Lung (tissue), 12 donors: ENCODE measurements around the gene ENTREP1. TPM values are rescaled to one million over a fixed set of nuclear protein-coding genes. Genes with fewer than 3 reads are reported as not detected.

Experiments used
- ATAC-seq: fragments of 200-7000 bp; cut with Tn5 transposase; one replicate; pipeline ENCODE4 v1.9.1; 2020; ENCODE audit warnings: moderate number of reproducible peaks; ENCODE audit not compliant: insufficient read depth, low FRiP score
- DNase-seq, 3 donors: peaks; one replicate each; pipeline ENCODE4 v3.0.0-alpha.2; 2013 to 2017
- H3K27ac ChIP-seq, 2 donors: one replicate each; pipeline ENCODE4 v1.5.1; 2013; ENCODE audit warnings: mild to moderate bottlenecking in 2 of 2, moderate library complexity in 2 of 2, control low read depth in 1 of 2, inconsistent platforms in 1 of 2, low read depth in 1 of 2, low read length in 1 of 2
- H3K27me3 ChIP-seq, 3 donors: one replicate each; pipeline ENCODE4 v1.5.1; 2013; ENCODE audit warnings: low read length in 2 of 3; ENCODE audit not compliant: control insufficient read depth in 3 of 3, insufficient read depth in 3 of 3
- H3K36me3 ChIP-seq, 4 donors: one replicate each; pipeline ENCODE4 v1.5.1; 2013; ENCODE audit warnings: low read length in 4 of 4, mild to moderate bottlenecking in 1 of 4, moderate library complexity in 1 of 4; ENCODE audit not compliant: control insufficient read depth in 4 of 4, insufficient read depth in 4 of 4
- H3K4me1 ChIP-seq, 5 donors: one replicate each; pipeline ENCODE4 v1.5.1; 2013; ENCODE audit warnings: low read length in 5 of 5, mild to moderate bottlenecking in 2 of 5, moderate library complexity in 1 of 5; ENCODE audit not compliant: control insufficient read depth in 5 of 5, insufficient read depth in 5 of 5
- H3K4me3 ChIP-seq: one replicate; pipeline ENCODE4 v1.5.1; 2013; ENCODE audit warnings: mild to moderate bottlenecking, control low read depth, moderate library complexity
- H3K9ac ChIP-seq, 2 donors: one replicate each; pipeline ENCODE4 v1.5.1; 2013; ENCODE audit warnings: low read length in 2 of 2, control low read depth in 1 of 2; ENCODE audit not compliant: insufficient read depth in 1 of 2
- H3K9me3 ChIP-seq, 4 donors: one replicate each; pipeline ENCODE4 v1.5.1; 2013; ENCODE audit warnings: low read length in 3 of 4, mild to moderate bottlenecking in 1 of 4, moderate library complexity in 1 of 4; ENCODE audit not compliant: control insufficient read depth in 4 of 4, insufficient read depth in 3 of 4
- WGBS, 2 donors: extraction: QIAGEN DNeasy Blood & Tissue Kit; methylation state at CpG; one replicate each; pipeline ENCODE4 v1.1.7; 2013; 5-methylcytosine and 5-hydroxymethylcytosine counted together
- polyA plus RNA-seq, 2 donors: library from polyadenylated mRNA; stranded (reverse); fragments of 200-250 nt; gene quantifications; one replicate each; pipeline ENCODE4 v1.2.1, GENCODE V29; 2013
- total RNA-seq, 2 donors: library from RNA; depleted of rRNA in 1 of 2; stranded (reverse); fragments of >200 nt in 1 of 2; gene quantifications; one replicate each; pipeline ENCODE4 v1.2.1, GENCODE V29; 2014 to 2021
- TF ChIP-seq, protein P1 (sequence below): IDR thresholded peaks from 2 replicates; pipeline ENCODE4 v1.5.1; 2012; ENCODE audit warnings: mild to moderate bottlenecking; ENCODE audit errors: control extremely low read depth, extremely low read depth
- donor health status: control.
- donor health status: control.
- donor health status: Bipolar disorder and iron deficiency.
- donor health status: healthy.
- donor health status: DM: yes; HTN: yes; CAD: no.

Gene ENTREP1
- total and polyA plus RNA-seq, 4 donors: 3.7 to 47.9 (median 18.3) TPM

DNA sequence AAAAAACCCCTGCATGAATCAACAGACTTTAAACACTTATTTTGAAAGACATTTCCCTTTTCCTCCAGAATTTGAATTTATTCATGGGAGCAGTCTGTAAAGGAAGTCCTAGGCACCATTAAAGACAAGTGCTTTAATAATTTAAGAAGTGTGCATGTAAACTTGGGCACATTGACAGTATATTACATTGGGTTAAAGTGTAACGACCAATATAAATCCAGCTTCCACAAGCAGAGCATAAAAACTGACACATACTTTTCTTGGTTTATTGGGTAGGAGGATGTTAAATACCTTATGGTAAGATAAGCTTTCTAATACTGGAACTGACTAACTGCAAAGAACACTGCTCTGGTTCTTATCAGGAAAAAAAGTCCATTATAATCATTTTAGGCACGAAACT lies 1.2 kb upstream of the ENTREP1 start:
- peaks cover 0 to 27% (median 23%) of the 10 kb centered on the region in 3 donors for H3K27me3 ChIP-seq
- TF ChIP-seq, protein P1, sequence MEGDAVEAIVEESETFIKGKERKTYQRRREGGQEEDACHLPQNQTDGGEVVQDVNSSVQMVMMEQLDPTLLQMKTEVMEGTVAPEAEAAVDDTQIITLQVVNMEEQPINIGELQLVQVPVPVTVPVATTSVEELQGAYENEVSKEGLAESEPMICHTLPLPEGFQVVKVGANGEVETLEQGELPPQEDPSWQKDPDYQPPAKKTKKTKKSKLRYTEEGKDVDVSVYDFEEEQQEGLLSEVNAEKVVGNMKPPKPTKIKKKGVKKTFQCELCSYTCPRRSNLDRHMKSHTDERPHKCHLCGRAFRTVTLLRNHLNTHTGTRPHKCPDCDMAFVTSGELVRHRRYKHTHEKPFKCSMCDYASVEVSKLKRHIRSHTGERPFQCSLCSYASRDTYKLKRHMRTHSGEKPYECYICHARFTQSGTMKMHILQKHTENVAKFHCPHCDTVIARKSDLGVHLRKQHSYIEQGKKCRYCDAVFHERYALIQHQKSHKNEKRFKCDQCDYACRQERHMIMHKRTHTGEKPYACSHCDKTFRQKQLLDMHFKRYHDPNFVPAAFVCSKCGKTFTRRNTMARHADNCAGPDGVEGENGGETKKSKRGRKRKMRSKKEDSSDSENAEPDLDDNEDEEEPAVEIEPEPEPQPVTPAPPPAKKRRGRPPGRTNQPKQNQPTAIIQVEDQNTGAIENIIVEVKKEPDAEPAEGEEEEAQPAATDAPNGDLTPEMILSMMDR: no peak
- H3K27ac ChIP-seq: peak overlapping the region in 1 of 2 donors; percentile 27
- H3K4me3 ChIP-seq: no peak overlapping the region
- 56 to 77% methylated on average over 2 of the region's 2 CpGs for WGBS, 2 donors
- DNase-seq: no peak
- peaks cover 0 to 6% (median 0%) of the 10 kb centered on the region in 4 donors for H3K9me3 ChIP-seq
- no peaks in the 10 kb centered on the region for H3K36me3 ChIP-seq
- H3K4me1 ChIP-seq: peaks cover 0 to 10% (median 3%) of the 10 kb centered on the region in 5 donors
- peak overlapping the region in 1 of 2 donors; percentile 77 for H3K9ac ChIP-seq
- ATAC-seq: no peak

DNA sequence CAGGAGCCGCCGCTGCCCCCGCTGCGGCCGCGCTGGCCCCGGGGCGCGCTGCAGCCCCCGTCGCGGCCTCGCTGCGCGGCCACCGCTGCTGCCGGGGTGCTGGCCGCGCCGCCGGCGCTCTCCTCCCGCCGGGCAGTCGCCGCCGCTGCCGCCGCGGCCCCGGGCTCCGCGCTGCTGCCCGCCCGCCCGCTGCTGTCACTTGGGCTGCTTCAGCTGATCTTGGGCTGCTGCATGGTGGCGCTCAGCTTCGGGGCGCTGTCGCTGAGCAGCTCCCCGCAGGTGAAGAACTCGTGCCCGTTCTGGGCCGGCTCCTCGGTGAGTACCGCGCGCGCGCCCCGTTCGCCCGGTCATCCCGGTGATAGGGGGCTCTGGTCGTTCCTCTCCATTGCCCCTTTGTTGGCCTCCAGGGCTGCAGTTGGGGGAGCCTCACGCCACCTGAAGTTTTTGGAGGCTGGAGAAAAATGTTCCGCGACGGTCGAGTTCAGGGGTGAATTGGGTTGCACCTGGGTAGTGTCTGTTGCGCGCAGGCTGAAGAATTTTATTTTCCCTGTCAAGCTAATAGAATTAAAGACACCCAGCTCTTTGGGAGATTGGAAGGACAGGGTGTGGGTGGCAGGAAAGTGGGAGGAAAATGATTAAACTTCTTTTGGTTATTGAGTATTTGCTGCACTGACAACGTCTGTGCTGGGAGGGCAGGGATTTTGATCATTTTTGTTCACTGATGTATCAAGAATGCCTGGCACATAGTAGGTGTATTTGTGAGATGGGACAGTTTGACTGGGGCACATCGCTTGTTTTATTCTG lies 596 bp downstream of the ENTREP1 start:
- ATAC-seq (peak; percentile 4), DNase-seq (peak; percentile 22 to 42 (median 25))
- Histone ChIP-seq H3K27ac (peak overlapping the region; percentile 83 to 90), H3K4me3 (peak overlapping the region; percentile 67), H3K9ac (peak overlapping the region in 1 of 2 donors; percentile 61), H3K9me3 (peaks cover 0 to 6% (median 0%) of the 10 kb centered on the region in 4 donors), H3K36me3 (no peaks in the 10 kb centered on the region), H3K4me1 (peaks cover 0 to 10% (median 3%) of the 10 kb centered on the region in 5 donors), H3K27me3 (peaks cover 0 to 27% (median 23%) of the 10 kb centered on the region in 3 donors)
- 3 to 4% methylated on average over 47 to 64 of the region's 64 CpGs for WGBS, 2 donors
- TF ChIP-seq, protein P1: no peak

DNA sequence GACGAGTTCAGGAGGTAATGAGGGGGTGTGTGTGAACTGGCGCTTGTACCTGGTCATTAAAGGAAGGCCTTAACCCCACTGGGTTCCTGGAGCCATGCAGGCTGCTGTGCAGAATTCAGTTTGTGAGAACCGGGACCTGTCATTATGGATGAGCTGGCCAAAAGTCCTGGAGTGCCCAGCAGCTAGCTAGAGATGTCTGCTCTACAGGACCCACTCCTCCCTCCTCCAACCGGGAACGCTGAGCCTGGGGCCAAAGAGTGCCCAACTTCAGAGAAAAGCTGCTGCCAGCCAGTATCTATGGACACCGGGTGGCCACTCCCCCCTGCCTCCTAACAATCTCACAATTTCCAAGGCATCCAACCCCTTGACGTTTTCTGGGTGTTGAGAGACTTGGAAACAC lies 1.2 kb downstream of the ENTREP1 start:
- ATAC-seq (no peak), DNase-seq (no peak)
- peaks cover 0 to 6% (median 0%) of the 10 kb centered on the region in 4 donors for H3K9me3 ChIP-seq
- TF ChIP-seq, protein P1: no peak
- H3K36me3 ChIP-seq: no peaks in the 10 kb centered on the region
- peak overlapping the region; percentile 27 for H3K4me3 ChIP-seq
- WGBS, 2 donors: 45 to 56% methylated on average over 7 of the region's 7 CpGs
- peak overlapping the region; percentile 14 to 90 for H3K27ac ChIP-seq
- peaks cover 0 to 13% (median 3%) of the 10 kb centered on the region in 5 donors for H3K4me1 ChIP-seq
- peaks cover 0 to 27% (median 23%) of the 10 kb centered on the region in 3 donors for H3K27me3 ChIP-seq
- H3K9ac ChIP-seq: peak overlapping the region in 1 of 2 donors; percentile 61
